Measurements from ENCODE around the gene PATJ. TPM values are rescaled to one million over a fixed set of nuclear protein-coding genes. Genes with fewer than 3 reads are reported as not detected.
"Not testable (repeated sequence)": the region's sequence is repeated elsewhere in the genome, so short reads cannot be mapped to it uniquely, and the experiment has no call there.

The PATJ gene
- total RNA-seq, 1 experiment from 2014 or later: 47.3 TPM

DNA sequence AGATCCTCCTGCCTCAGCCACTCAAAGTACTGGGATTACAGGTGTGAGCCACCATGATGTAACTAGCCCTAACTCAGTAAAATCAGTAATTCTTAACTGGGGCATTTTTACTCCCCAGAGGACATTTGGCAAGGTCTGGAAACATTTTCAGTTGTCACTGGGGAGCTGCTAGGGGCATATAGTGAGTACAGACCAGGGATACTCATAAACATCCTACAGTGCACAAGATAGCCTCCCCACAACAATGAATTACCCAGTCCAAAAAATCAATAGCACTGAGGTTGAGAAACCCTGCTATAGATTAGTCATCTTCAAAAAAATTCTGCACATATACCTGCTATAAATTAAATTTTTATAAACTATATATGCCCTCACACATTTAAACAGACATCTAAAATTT lies 30.3 kb upstream of the PATJ start:
- Histone ChIP-seq H2BK120ac (ENCODE audit: low read depth, low read length, poor library complexity, severe bottlenecking) (no peak overlapping the region), H3K79me2 (ENCODE audit: insufficient read depth, low read length) (no peaks in the 10 kb centered on the region), H3K9me3 (ENCODE audit: control insufficient read depth, low read depth, low read length) (no peaks in the 10 kb centered on the region), H4K91ac (ENCODE audit: insufficient read length, low read depth, low read length) (no peak overlapping the region), H3K14ac (ENCODE audit: insufficient read depth, low read length) (no peak overlapping the region), H2BK15ac (ENCODE audit: low read depth, low read length) (no peak overlapping the region), H3K23me2 (ENCODE audit: insufficient read length, low read depth, low read length, poor library complexity, severe bottlenecking) (no peaks in the 10 kb centered on the region), H2BK5ac (ENCODE audit: insufficient read length, low read length) (no peak overlapping the region), H3T11ph (ENCODE audit: low read length) (no peak overlapping the region), H2BK12ac (ENCODE audit: insufficient read length, low read depth, low read length) (no peak overlapping the region), H3K56ac (ENCODE audit: insufficient read length, low read depth, low read length) (no peak overlapping the region), H3K4ac (ENCODE audit: low read depth, low read length) (no peak overlapping the region), H3K27ac (ENCODE audit: insufficient read length, low read depth, low read length) (no peak overlapping the region), H3K4me2 (ENCODE audit: insufficient read depth, insufficient read length, low read length) (no peak overlapping the region), H3K9ac (ENCODE audit: extremely low read depth, insufficient read length, low read length) (no peak overlapping the region), H3K27me3 (ENCODE audit: insufficient read depth, low read length) (no peaks in the 10 kb centered on the region), H4K5ac (ENCODE audit: insufficient read length, low read depth, low read length) (no peak overlapping the region), H2AK5ac (ENCODE audit: insufficient read length, low read length) (no peak overlapping the region), H2BK20ac (ENCODE audit: low read depth, low read length, poor library complexity, severe bottlenecking) (no peak overlapping the region), H3K18ac (ENCODE audit: insufficient read length, low read depth, low read length) (no peak overlapping the region), H3K79me1 (ENCODE audit: insufficient read depth, low read depth, low read length, poor library complexity, severe bottlenecking) (peaks cover 10% of the 10 kb centered on the region), H2AFZ (ENCODE audit: low read length) (no peak overlapping the region), H3K23ac (ENCODE audit: insufficient read length, low read depth, low read length) (no peak overlapping the region), H4K20me1 (ENCODE audit: control insufficient read depth, insufficient read depth, insufficient read length) (no peaks in the 10 kb centered on the region), H4K8ac (replicated peaks; ENCODE audit: insufficient read length, low read depth, low read length) (no peak overlapping the region), H3K4me1 (ENCODE audit: insufficient read depth, low read length) (no peaks in the 10 kb centered on the region)
- no peak overlapping the region for H3K4me3 Mint-ChIP-seq
- TF ChIP-seq, protein P1, sequence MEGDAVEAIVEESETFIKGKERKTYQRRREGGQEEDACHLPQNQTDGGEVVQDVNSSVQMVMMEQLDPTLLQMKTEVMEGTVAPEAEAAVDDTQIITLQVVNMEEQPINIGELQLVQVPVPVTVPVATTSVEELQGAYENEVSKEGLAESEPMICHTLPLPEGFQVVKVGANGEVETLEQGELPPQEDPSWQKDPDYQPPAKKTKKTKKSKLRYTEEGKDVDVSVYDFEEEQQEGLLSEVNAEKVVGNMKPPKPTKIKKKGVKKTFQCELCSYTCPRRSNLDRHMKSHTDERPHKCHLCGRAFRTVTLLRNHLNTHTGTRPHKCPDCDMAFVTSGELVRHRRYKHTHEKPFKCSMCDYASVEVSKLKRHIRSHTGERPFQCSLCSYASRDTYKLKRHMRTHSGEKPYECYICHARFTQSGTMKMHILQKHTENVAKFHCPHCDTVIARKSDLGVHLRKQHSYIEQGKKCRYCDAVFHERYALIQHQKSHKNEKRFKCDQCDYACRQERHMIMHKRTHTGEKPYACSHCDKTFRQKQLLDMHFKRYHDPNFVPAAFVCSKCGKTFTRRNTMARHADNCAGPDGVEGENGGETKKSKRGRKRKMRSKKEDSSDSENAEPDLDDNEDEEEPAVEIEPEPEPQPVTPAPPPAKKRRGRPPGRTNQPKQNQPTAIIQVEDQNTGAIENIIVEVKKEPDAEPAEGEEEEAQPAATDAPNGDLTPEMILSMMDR (conservative IDR thresholded peaks at IDR 0.05): no peak
- H3K27me3 Mint-ChIP-seq (ENCODE audit: low read depth): no peaks in the 10 kb centered on the region
- H3K36me3 Mint-ChIP-seq (ENCODE audit: insufficient read depth in 1 of 3, low read depth in 3 of 3): peaks cover 7 to 19% (median 8%) of the 10 kb centered on the region in 3 experiments; a peak in 6 of 7 replicates
- DNase-seq: no peak
- no peaks in the 10 kb centered on the region for H3K9me3 Mint-ChIP-seq
- H3K27ac Mint-ChIP-seq: no peak overlapping the region; a peak in 1 of 7 replicates
- H3K4me1 Mint-ChIP-seq: no peaks in the 10 kb centered on the region

DNA sequence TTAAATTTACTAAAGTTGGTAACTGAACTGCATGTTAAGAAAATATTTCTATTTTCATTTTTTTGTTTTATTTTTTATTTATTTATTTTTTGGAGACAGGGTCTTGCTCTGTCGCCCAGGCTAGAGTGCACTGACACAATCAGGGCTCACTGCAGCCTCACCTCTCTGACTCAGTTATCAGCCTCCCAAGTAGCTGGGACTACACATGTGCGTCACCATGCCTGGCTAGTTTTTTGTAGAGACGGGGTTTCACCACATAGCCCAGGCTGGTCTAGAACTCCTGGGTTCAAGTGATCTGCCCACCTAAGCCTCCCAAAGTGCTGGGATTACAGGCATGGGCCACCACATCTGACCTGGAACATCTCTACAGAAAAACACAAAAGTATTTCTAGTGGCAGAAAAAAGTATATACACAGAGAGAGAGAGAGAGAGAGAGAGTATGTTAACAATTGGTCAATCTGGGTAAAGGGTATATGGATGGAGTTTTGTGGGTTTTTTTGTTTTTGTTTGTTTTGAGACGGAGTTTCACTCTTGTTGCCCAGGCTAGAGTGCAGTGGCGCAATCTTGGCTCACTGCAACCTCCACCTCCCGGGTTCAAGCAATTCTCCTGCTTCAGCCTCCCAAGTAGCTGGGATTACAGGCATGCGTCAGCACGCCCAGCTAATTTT lies 23.1 kb upstream of the PATJ start:
- H3K4me2 ChIP-seq (ENCODE audit: insufficient read depth, insufficient read length, low read length); H3K23ac ChIP-seq (ENCODE audit: insufficient read length, low read depth, low read length); H4K5ac ChIP-seq (ENCODE audit: insufficient read length, low read depth, low read length); H3K9me3 Mint-ChIP-seq; H2BK5ac ChIP-seq (ENCODE audit: insufficient read length, low read length); H3K79me1 ChIP-seq (ENCODE audit: insufficient read depth, low read depth, low read length, poor library complexity, severe bottlenecking); H3K18ac ChIP-seq (ENCODE audit: insufficient read length, low read depth, low read length); H3K27me3 Mint-ChIP-seq (ENCODE audit: low read depth); H2BK120ac ChIP-seq (ENCODE audit: low read depth, low read length, poor library complexity, severe bottlenecking); H4K8ac ChIP-seq (replicated peaks; ENCODE audit: insufficient read length, low read depth, low read length); H4K91ac ChIP-seq (ENCODE audit: insufficient read length, low read depth, low read length); H3K4me1 Mint-ChIP-seq; H3K4me1 ChIP-seq (ENCODE audit: insufficient read depth, low read length); H2AFZ ChIP-seq (ENCODE audit: low read length); H3K27me3 ChIP-seq (ENCODE audit: insufficient read depth, low read length); H3K4ac ChIP-seq (ENCODE audit: low read depth, low read length); H3K56ac ChIP-seq (ENCODE audit: insufficient read length, low read depth, low read length); H3K9me3 ChIP-seq (ENCODE audit: control insufficient read depth, low read depth, low read length); DNase-seq; H2BK20ac ChIP-seq (ENCODE audit: low read depth, low read length, poor library complexity, severe bottlenecking); H3K27ac ChIP-seq (ENCODE audit: insufficient read length, low read depth, low read length); H3K23me2 ChIP-seq (ENCODE audit: insufficient read length, low read depth, low read length, poor library complexity, severe bottlenecking); H2AK5ac ChIP-seq (ENCODE audit: insufficient read length, low read length); H3K4me3 Mint-ChIP-seq; H3K79me2 ChIP-seq (ENCODE audit: insufficient read depth, low read length); H2BK12ac ChIP-seq (ENCODE audit: insufficient read length, low read depth, low read length); H3K9ac ChIP-seq (ENCODE audit: extremely low read depth, insufficient read length, low read length); H3K14ac ChIP-seq (ENCODE audit: insufficient read depth, low read length); H3T11ph ChIP-seq (ENCODE audit: low read length); H2BK15ac ChIP-seq (ENCODE audit: low read depth, low read length); H4K20me1 ChIP-seq (ENCODE audit: control insufficient read depth, insufficient read depth, insufficient read length): not testable (repeated sequence)
- H3K36me3 Mint-ChIP-seq (ENCODE audit: insufficient read depth in 1 of 3, low read depth in 3 of 3): peaks cover 1 to 12% (median 4%) of the 10 kb centered on the region in 3 experiments; a peak in 4 of 7 replicates
- WGBS (ENCODE audit: extremely low coverage, insufficient read length, low lambda C conversion rate): no CpG with 5 or more reads among the region's 8 CpGs
- H3K27ac Mint-ChIP-seq: peak overlapping the region in 1 of 3 experiments; percentile 25; a peak in 1 of 7 replicates

All from H9 (cell line).